ENCODE data around the gene BOK.
"Not testable (repeated sequence)": the region's sequence is repeated elsewhere in the genome, so short reads cannot be mapped to it uniquely, and the experiment has no call there.

The BOK gene

GRCh38 chr2:241555711-241556110, 2.8 kb upstream of the BOK start:
- DNase-seq (ENCODE audit: low read depth in 1 of 2, low spot score in 1 of 2), result no peak

- DNase-seq (ENCODE audit: low read depth in 1 of 2, low spot score in 1 of 2), result no peak
These were observed 1.8 kb upstream of the BOK start for GRCh38 chr2:241556746-241557145.

GRCh38 chr2:241559323-241560161, 997 bp downstream of the BOK start:
- no peak for DNase-seq (ENCODE audit: low read depth in 1 of 2, low spot score in 1 of 2)

- DNase-seq (ENCODE audit: low read depth in 1 of 2, low spot score in 1 of 2), result no peak
These were observed 1.8 kb downstream of the BOK start for GRCh38 chr2:241560162-241560882.

DNA sequence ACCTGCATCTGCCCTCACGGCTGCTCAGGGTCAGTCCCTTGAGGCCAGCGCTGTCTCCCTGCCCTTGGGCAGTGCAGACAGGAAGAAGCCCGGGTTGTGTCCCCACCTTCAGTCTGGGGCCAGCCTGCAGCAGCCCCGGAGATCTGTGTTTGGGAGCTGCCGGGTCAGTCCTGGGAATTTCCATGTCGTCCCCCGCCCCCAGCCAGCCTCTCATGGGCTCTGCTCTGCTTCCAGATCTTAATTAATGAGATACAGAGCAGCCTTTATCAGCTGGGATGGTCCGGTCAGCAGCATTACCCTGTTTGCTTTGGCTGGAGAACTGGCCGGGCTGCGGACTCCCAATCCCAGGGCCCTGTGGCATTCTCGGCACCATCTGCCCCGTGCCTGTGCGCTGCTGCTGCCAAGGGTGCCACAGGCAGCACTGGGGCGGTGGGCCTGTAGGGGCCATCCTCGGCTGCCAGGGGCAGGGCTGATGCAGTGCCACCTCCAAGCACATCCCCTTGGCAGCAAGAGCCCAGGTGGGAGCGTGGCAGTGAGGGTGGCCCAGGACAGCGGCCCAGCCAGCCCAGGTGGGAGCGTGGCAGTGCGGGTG, 2.4 kb downstream of the BOK start:
- no peak for DNase-seq (ENCODE audit: low read depth in 1 of 2, low spot score in 1 of 2)

- no peak for DNase-seq (ENCODE audit: low read depth in 1 of 2, low spot score in 1 of 2)
These were observed 3.3 kb downstream of the BOK start for GRCh38 chr2:241561832-241562231.

DNA sequence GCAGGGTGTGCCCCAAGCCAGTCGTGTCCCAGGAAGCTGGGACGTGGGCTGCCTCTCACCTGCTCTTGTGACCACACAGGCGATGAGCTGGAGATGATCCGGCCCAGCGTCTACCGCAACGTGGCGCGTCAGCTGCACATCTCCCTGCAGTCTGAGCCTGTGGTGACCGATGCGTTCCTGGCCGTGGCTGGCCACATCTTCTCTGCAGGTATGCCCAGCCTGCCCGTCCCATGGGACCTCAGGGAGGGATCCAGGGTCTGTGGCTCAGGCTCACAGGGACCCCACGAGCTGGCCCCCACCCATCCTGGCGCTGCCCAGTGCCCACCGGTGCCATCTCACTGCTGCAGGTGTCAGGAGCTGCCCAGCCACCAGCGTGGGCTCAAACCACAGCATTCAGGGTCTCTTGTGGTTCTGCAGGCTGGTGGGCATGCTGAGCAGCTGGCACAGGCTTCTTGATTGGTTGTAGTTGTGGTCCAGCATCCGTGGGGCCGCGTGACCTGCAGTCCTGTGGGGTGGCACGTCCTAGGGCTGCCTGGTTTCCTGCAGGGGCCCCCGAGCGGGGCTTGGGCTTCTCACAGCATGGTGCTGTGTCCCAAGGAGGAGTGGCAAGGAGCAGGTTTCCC, 3.8 kb downstream of the BOK start:
- DNase-seq (ENCODE audit: low read depth in 1 of 2, low spot score in 1 of 2), result no peak

DNA sequence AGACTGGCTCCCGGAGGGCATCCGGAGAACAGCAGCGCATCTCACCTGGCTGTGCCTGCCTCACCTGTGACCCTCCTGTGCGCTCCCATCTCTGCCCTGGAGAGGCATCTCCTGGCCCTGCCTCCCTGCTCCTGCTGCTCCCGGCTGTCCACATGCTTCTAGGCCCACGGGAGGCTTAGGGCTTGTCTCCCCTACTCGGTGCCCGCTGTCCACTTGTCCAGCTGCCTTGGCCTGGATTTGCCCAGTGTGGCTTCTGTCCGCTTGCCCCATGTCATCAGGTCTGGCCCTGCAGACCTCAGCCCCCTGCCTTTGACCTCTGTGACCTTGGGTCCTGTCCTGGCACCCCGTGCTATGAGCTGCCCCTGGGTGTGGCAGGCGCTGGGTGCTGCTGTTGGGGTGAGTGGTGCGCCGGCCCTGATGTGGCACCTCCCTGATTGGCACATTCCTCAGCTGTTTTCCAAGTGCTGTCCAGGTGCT, 4.5 kb downstream of the BOK start:
- DNase-seq (ENCODE audit: low read depth in 1 of 2, low spot score in 1 of 2), result no peak

GRCh38 chr2:241563571-241563980, 5.0 kb downstream of the BOK start:
- no peak for DNase-seq (ENCODE audit: low read depth in 1 of 2, low spot score in 1 of 2)

GRCh38 chr2:241563981-241564595, 5.5 kb downstream of the BOK start:
- DNase-seq (ENCODE audit: low read depth in 1 of 2, low spot score in 1 of 2), result no peak

DNA sequence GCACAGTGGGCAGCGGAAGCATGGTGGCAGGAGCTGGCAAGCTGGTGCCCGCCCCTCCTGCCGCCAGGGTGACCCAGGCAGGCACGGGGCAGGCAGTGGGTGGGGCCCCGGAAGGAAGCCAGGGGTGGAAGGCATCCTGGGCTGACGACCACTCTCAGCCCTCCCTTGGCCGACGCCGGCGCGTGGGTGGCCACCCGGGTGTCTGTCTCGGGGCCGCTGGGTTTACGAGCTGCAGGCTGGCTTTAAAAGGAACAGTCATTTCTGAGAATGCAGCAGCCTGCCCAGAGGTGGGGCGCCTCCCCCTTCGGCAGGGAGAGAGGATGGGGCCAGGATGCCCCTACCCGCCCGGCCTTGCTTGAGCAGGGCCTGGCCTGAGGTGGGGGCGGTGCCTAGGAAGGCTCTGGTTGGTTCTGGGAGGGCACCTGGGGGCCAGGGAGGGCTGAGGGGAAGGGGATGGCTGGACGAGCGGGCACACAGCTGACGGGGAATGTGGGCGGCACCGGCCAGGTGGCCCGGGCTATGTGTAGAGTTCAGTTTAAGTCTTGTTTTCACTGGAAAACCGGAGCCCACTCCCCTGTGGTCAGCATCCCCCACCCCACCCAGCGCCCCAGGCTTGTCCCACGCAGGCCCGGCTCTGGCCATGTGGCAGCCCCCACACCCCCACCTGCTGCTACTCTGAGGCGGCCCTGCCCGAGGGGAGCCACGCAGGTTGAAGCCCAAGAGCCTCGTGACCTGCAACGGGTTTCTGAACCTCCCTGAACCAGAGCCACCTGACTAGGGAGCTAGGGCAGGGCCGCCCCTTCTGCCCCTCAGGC, 6.3 kb downstream of the BOK start:
- DNase-seq (ENCODE audit: low read depth in 1 of 2, low spot score in 1 of 2), result no peak

- DNase-seq (ENCODE audit: low read depth in 1 of 2, low spot score in 1 of 2), result no peak
These were observed 6.9 kb downstream of the BOK start for GRCh38 chr2:241565411-241565810.

DNA sequence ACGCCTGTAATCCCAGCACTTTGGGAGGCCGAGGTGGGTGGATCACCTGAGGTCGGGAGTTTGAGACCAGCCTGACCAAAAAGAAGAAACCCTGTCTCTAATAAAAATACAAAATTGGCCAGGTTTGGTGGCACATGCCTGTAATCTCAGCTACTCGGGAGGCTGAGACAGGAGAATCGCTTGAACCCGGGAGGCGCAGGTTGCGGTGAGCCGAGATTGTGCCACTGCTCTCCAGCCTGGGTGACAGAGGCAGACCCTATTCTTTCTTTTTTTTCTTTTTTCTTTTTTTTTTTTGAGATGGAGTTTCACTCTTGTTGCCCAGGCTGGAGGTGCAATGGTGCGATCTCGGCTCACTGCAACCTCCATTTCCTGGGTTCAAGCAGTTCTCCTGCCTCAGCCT, 7.5 kb downstream of the BOK start:
- not testable (repeated sequence) for DNase-seq (ENCODE audit: low read depth in 1 of 2, low spot score in 1 of 2)

DNA sequence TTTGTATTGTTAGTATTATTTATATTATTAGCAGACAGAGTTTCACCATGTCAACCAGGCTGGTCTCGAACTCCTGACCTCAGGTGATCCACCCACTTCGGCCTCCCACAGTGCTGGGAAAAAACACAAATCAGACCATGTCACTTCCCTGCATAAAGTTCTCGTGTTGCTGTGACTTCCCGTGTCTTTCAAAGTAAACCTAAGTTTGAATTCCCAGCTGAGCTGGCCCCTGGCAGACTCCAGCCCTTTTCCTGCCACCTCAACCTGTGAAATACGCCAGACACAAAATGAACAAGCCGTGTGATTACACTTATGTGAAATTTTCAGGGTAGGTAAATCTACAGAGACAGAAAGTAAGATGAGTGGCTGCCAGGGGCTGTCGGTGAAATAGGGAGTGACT, 7.9 kb downstream of the BOK start:
- no peak for DNase-seq (ENCODE audit: low read depth in 1 of 2, low spot score in 1 of 2)

DNA sequence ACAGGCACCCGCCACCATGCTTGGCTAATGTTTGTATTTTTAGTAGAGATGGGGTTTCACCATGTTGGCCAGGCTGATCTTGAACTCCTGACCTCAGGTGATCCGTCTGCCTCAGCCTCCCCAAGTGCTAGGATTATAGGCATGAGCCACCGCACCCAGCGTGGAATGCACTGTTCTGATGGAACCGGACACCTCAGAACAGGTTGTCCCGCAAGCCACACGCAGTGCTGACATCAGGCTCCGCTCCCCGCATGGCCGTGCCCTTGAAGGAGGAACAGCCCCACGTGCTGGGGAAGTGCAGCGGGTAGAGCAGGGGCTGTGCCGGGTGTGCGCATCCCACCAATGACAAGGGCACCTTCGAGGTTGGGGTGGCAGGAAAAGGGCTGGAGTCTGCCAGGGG, 8.7 kb downstream of the BOK start:
- not testable (repeated sequence) for DNase-seq (ENCODE audit: low read depth in 1 of 2, low spot score in 1 of 2)

DNA sequence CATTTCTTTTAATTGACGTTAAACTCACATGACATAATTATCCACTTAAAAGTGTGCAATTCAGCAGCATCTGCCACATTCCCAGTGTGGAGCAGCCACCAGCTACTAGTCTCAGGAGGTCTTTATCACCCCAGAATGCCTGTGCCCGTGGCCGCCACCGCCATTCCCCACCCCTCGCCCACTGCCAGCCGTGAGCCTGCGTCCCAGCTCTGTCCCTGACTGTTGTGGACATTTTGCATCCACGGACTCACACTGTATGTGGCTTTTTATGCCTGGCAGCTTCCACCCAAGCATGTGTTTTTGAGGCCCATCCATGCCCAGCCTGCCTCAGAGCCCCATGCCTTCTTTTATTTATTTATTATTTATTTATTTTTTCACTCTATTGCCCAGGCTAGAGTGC, 9.2 kb downstream of the BOK start:
- DNase-seq (ENCODE audit: low read depth in 1 of 2, low spot score in 1 of 2), result no peak

- no peak for DNase-seq (ENCODE audit: low read depth in 1 of 2, low spot score in 1 of 2)
These were observed 10.2 kb downstream of the BOK start for GRCh38 chr2:241568726-241569125.

DNA sequence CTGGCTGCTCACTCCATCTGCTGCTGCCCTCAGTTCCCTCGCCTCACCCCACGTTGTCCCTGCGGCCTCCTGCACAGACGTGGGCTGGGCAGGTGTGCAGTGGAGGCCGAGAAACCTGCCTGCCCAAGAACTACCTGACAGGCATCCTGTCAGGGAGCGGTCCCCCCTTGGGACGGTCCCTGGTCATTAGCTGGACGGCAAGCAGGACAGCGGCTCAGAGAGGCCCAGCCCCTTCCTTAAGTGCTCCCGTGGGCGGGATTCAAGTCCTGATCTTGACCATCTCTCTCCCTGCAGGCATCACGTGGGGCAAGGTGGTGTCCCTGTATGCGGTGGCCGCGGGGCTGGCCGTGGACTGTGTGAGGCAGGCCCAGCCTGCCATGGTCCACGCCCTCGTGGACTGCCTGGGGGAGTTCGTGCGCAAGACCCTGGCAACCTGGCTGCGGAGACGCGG, 11.3 kb downstream of the BOK start:
- no peak for DNase-seq (ENCODE audit: low read depth in 1 of 2, low spot score in 1 of 2)

DNA sequence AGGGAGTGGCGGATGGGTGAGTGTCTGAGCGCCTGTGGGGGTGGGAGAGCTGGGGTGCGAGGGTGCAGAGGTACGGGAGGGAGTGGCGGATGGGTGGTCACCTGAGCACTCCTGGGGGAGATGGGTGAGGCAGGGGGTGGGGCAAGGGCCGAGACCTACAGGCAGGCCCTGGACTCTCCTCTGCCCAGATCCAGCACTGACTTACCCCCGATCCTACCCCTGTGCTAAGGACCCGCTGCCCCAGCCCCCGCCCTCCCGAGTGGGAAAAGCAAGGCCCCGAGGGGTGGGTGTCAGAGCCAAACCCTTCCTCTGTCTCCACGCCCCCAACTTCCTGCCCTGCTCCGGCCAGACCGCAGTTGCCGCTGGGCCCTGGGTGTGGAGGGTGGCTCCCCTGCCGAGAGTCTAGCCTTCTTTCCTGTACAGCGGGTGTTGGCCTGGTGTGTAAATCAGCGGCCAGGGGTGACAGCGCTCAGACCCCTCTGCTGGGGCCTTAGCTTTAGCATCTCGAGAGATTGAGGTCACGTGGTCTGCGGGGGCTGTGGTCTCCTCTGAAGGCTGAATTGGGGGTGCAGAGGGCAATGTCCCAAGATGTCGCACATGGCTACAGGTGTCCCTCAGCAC, 12.5 kb downstream of the BOK start:
- no peak for DNase-seq (ENCODE audit: low read depth in 1 of 2, low spot score in 1 of 2)

Data from activated CD4-positive, alpha-beta T cell treated with anti-CD3 and anti-CD28 coated beads, Interleukin-2, amount 50 U/mL, for 24 hours (primary cell).